Renal cortical epithelial cell (primary cell): ENCODE data around the gene CNRIP1. TPM values are rescaled to one million over a fixed set of nuclear protein-coding genes. Genes with fewer than 3 reads are reported as not detected.
A peak's percentile ranks its signal among the peaks of the same experiment; 100 is the strongest.

ENCODE experiments used
- DNase-seq: peaks from one replicate; pipeline ENCODE4 v3.0.0-alpha.2; 2011; ENCODE audit warnings: low read depth
- total RNA-seq: library from RNA; depleted of rRNA; stranded (reverse); fragments of >200 nt; gene quantifications from 2 replicates; pipeline ENCODE4 v1.2.3, GENCODE V29; 2014

The CNRIP1 gene
- total RNA-seq, 1 donor from 2014 or later, result 2.9 TPM

GRCh38 chr2:68292108-68292710 lies 27.5 kb downstream of the CNRIP1 start:
- DNase-seq, result peak; percentile 45

GRCh38 chr2:68291314-68291713 lies 28.4 kb downstream of the CNRIP1 start:
- DNase-seq, result no peak

DNA sequence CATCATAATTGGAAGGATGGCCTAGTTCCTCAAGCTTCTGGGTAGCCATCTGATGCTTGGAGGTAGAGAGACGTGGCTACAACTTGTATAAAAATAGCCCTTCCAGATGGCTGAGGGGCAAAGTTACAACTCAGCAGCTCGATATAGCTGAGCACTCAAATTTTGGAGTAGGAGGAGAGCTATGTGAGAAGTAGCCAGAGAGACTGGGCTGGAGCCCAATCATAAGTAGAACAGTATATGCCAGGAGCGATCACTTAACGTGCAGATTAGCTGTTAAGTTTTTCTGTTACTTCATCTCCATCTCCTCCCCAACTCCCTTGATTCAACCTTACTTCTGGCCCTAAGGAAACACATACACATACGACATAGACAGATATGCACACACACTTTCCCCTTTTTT lies 28.8 kb downstream of the CNRIP1 start:
- DNase-seq, result no peak

GRCh38 chr2:68287580-68288441 lies 31.9 kb downstream of the CNRIP1 start:
- peak; percentile 50 for DNase-seq

DNA sequence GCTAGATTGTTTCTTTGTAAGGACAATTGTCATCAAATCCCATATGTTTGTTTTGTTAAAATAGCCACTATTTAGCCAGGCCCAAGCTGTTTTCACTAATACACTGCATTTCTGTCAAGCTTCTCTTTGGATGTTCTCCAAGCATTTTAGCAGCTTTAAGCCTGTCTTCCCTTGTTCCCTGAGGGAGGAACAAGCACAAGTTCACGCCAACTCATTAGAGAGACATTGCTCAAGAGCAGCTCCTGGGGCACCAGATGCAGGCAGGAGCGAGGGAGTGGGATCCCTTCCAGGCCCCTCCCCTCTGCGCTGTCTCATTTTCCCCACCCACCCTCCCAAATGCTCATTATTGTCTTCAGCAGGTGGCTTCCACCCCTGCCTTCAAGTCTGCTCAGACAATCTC lies 34.9 kb downstream of the CNRIP1 start:
- DNase-seq, result peak; percentile 7

GRCh38 chr2:68283419-68283812 lies 36.3 kb downstream of the CNRIP1 start:
- DNase-seq, result no peak

DNA sequence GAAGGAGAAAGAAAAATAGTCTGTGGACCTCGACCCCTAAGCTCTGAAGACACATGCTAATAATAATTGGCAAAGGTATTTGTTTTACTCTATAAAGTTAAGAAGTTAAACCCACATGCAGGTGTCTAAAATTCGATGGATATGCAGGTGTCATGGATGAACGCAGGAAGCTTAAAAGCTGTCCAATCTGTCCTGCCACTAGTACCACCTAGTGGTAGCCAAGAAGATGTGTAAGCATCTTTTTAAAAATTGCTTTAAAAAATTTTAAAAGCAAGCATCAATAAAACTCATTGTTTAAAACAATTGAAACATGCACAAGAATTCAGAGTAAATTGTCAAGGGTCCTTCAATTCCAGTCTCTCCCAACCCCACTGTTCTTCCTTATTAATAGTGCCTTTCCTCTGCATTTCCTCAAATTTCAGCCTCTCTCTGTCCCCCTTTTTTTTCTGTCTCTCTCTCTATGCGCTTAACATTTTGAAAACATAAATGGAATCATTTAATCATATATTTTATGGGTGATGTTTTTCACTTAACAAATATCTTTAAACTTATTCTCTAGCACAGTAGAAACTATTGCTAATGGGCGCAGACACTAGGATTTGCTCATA lies 36.8 kb downstream of the CNRIP1 start:
- DNase-seq, result peak; percentile 52

DNA sequence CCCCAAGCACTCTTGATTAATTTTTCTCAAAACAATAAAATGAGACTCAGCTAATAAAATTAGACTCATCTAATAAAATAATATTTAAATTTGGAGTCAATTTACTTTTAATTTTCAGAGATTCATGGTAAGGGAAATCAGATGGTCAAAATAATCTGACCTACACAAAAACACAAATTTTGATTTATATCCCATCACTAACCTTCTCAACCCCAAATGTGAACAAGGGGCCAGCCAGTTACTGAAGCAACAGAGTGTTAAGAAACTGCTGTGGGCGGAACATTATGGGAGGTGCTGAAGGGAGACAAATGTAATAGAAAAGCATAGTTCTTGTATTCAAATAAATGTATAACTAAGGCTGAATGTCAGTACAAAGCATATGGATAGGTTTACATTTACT lies 39.0 kb downstream of the CNRIP1 start:
- no peak for DNase-seq

GRCh38 chr2:68280348-68280747 lies 39.4 kb downstream of the CNRIP1 start:
- no peak for DNase-seq

- DNase-seq, result no peak
These were observed 40.1 kb downstream of the CNRIP1 start for GRCh38 chr2:68279691-68280090.

- no peak for DNase-seq
These were observed 41.6 kb downstream of the CNRIP1 start for GRCh38 chr2:68278169-68278568.

DNA sequence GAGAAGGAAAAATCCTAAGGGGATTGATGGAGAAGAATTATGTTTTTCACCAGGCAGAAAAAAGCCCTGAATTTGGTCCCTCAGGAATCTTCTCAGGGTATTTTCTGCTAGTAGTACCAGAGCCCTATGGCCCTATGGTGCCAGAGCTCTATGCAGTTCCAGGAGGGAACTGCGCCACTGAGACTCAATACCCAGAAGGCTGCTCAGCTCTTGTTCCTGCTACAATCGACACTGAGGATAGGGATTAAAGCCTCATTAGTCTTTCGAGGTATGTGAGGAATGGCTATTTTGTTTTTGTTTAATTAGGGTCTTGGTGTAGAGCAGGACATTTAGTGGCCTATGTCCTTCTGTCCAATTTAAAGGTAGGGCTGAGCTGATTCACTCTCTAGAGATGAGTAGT lies 45.7 kb downstream of the CNRIP1 start:
- no peak for DNase-seq

- DNase-seq, result no peak
These were observed 47.3 kb downstream of the CNRIP1 start for GRCh38 chr2:68272246-68272994.

DNA sequence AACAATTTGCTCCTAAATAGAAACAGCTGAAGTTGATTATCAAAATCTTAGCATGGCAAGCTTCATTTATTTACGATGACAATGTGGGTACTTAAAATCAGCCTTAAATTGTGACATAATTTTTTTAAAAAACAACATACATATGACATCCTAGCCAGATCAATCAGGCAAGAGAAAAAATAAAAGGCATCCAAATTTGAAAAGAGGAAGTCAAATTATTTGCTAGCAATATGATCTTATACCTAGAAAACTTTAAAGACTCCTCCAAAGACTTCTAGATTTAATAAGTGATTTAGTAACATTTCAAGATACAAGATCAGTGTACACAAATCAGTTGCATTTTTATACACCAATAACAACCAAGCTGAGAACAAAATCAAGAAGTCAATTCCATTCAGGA lies 53.1 kb downstream of the CNRIP1 start:
- no peak for DNase-seq

DNA sequence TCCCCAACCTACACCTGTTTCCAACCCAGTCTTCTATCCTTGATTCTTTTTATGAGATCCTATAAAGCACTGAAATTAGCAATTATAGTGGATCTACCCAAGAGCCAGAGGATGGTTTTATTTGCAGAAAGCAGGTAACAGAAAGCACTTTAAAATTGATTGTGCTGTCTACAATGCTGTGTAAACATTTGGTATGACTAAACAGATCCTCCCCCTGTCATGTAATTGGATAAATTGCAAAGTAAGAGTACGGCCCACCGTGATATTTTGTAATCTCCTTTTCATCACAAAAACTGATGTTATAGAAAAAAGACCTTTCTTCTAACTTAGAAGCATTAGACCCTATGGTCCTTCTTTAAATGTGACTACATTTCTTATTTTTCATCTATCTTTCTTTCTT lies 56.1 kb downstream of the CNRIP1 start:
- no peak for DNase-seq

DNA sequence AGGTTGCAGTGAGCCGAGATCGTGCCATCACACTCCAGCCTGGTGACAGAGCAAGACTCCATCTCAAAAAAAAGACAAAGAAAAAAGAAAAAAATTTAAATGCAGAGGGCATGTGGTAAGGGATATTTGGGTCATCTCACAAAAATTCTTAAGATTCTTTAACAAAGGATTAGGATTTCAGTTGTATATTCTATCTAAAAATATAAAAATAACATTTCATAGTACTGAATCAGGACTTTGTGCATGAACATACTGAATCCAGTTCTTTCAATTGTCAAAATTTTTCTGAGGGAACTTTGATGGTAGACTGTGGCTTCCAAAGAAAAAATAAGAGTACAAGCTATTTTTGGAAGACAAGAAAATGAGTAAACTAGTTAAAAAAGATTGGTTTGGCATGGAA lies 60.9 kb downstream of the CNRIP1 start:
- DNase-seq, result no peak

DNA sequence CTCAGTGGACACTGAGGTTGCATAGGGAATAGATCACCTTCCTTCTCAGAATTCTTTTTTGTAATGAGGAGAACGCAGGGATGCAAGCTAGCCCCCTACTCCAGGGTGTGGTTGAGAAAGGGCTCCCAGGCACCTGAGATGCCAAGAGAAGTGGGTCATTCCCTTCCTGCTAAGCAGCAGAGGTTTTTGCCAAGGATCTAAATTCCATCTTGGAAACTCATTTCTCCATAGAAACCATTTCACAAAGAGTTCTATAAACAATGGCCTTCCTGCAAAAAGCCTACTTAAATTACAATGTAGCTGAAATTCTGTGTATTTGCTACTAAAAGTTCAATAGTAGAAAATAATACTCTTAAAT lies 63.7 kb downstream of the CNRIP1 start:
- no peak for DNase-seq

DNA sequence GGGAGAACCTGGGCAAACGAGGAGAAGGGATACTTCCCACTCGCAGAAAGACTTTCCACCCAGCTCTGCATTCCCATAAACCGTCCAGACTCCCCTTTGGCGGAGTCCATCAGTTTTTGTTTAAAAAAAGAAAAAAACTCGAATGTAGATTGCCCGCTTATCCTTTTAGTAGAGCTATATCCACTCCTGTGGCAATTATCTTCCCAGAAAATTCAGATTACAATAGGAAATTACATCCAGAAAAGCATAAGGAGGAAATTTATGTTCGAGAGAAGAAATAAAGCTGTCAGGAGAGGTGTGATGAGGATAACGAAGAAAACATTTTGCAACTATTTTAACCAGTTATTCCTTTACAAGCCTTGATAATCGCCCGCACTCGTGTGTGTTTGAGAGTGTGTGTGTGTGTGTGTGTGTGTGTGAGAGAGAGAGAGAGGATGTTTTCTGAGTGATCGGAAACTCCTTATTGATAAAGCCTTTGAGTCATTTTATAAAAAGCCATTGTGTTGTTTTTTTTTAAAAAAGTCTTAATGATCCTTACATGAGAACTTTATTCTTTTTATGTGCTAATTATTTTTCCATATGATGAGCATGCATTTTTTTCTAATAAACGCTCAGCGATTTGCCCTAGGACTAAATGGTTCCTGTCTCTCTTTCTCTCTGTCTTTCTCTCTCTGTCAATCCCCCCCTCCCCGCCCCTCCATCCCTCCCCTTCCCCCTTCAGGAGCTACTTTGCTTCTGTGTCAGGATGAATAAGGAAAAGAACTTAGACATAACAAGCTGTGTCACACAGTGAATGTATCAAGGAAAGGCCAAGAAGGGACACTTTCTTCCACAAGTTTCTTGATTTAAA lies 66.3 kb downstream of the CNRIP1 start:
- no peak for DNase-seq

DNA sequence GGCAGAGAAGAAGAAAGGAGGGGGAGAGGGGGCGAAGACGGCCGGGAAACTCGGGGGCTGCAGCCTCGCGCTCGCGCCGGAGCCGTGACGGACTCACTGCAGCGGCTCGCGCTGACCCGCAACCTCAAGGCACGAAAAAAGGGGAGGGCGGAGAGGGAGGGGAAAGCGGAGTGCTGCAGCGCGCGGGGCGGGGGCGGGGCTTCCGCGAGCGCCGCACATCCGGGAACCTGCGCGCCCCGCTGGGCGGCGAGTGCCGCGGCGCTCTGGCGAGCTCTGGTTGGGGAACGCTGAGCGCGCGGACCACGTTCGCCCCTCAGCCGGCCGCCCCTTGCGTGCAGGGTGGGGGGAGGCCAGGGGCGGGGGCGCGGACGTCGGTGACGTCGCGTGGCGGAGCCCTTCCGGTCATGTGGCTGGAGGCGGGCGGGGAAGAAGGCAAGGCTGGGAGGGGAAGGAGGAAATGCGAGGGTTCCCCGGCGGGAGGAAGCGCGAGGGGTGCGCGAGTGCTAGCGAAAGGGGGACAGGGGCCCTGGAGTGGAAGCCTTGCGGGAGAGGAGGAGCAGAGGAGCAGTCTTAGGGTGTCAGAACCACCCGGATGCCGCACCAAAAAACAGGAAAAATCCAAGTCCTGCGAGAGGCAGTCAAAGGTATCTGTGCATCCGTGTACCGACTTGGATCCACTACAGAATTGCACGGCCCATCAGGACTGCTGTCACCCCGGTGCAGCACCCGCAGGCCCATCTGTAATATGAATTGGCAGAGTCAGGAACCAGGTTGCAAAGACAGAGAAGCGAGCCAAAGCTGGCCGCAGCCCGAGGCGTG lies 67.1 kb downstream of the CNRIP1 start, which contains the start of gene PPP3R1:
TSS of gene PPP3R1 (minus strand) at position 133 of the 819 bp plus-strand sequence. CDS start 405 bp downstream, outside the sequence.
- peak; percentile 80 for DNase-seq

GRCh38 chr2:68251855-68252399 lies 67.8 kb downstream of the CNRIP1 start:
- DNase-seq, result no peak
